ENCODE measurements around the gene TPM2.
"Not testable (repeated sequence)": the region's sequence is repeated elsewhere in the genome, so short reads cannot be mapped to it uniquely, and the experiment has no call there.

The TPM2 gene

DNA sequence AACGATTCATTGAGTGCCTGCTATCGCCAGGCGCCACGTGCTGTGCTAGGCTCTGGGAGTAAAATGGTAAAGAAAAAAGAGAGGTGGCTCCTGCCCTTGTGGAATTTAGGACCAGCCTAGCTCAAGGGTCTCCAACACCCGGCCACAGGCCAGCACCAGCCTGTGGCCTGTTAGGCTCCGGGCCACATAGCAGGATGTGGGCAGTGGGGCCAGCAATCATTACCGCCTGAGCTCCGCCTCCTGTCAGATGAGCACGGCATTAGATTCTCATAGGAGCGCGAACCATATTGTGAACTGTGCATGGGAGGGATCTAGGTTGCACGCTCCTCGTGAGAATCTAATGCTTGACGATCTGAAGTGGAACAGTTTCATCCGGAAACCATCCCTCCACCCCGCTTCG lies 33.4 kb downstream of the TPM2 start:
- DNase-seq (ENCODE audit: low read depth, low spot score) = no peak

DNA sequence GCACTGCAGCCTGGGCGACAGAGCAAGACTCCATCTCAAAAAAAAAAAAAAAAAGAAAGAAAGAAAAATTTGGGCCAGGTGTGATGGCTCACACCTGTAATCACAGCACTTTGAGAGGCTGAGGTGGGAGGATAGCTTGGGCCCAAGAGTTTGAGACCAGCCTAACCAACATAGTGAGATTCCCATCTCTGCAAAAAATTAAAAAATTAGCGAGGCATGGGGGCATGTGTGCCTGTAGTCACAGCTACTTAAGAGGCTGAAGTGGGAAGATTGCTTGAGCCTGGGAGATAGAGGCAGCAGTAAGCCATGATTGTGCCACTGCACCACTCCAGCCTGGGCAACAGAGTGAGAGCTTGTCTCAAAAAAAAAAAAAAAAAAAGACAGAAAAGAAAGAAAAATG lies 36.1 kb downstream of the TPM2 start:
- DNase-seq (ENCODE audit: low read depth, low spot score) = no peak

DNA sequence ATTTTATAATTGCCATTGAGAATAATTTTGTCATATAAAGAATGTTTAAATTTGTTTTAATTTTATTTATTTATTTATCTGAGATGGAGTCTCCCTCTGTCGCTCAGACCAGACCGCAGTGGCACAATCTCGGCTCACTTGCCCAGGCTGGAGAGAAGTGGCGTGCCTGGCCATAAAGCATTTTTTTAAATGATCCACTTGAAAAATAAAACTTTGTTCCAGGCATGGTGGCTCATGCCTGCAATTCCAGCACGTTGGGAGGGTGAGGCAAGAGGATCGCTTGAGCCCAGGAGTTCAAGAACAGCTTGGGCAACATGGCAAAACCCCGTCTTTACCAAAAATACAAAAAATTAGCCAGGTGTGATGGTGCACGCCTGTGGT lies 36.9 kb downstream of the TPM2 start:
- no peak for DNase-seq (ENCODE audit: low read depth, low spot score)

DNA sequence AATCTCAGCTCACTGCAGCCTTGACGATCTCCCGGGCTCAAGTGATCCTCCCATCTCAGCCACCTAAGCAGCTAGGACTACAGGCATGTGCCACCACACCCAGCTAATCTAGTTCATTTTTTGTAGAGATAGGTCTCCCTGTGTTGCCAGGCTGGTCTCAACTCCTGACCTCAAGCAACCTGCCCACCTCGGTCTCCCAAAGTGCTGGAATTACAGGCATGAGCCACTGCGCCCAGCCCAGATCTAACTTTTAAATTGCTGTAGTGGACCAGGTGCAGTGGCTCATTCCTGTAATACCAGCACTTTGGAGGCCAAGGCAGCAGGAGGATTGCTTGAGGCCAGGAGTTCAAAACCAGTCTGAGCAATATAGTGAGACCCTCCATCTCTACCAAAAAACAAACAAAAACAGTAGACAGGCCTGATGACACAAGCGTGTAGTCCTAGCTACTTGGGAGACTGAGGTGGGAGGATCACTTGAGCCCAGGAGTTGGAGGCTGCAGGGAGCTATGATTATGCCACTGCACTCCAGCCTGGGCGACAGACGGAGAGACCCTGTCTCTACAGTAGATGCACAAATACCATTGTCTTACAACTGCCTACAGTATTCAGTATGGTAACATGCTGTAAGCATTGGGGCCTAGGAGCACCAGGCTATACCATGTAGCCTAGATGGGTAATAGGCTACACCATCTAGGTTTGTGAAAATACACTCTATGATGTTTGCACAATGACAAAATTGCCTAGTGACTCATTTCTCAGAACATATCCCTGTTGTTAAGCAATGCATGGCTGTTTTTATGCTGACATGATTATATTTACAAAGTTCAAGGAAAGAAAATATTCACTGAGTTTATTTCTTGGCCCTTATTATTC lies 37.5 kb downstream of the TPM2 start:
- DNase-seq (ENCODE audit: low read depth, low spot score) = no peak

DNA sequence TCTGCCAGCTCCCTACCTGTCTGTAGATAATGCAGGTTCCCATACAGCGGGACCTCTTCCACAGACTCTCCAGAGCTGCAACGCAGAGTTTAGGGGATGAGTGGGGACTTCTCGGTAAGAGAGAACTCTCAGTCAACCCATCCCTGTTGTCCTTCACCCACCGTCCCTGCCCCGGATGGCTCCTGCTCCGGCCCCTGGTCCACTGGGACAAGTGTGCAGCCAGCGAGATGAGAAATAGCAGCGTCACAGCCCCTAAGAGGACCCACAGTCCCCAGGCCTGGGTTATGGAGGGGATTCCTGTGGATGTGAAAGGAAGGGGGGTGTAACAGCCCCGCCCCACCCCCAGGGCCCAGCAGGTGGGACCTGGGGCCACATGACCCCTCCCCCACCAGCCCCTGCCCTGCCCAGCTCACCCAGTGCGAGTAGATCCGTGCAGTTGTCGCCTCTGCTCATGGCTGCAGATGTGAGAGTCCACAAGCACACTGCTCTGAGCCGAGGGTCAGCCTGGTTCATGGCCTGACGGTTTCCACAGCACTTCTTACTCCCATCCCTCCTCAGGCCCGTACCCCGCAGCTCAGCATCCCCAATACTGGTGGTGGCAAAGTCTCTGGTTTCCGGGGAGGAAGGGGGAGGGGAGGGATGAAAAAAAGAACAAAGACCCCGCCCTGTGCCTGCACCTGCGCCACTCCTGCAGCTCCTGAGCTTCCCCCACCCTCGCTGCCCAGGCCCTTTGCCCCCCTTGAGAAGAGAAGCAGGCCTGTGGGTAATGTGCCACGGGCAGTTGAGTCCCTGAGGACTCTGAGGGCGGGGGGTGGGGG lies 39.2 kb downstream of the TPM2 start, which contains the start of gene SIT1:
SIT1 (minus strand) TSS at position 591 of the 818 bp plus-strand sequence; CDS start at position 513, 78 bp downstream.
- no peak for DNase-seq (ENCODE audit: low read depth, low spot score)

DNA sequence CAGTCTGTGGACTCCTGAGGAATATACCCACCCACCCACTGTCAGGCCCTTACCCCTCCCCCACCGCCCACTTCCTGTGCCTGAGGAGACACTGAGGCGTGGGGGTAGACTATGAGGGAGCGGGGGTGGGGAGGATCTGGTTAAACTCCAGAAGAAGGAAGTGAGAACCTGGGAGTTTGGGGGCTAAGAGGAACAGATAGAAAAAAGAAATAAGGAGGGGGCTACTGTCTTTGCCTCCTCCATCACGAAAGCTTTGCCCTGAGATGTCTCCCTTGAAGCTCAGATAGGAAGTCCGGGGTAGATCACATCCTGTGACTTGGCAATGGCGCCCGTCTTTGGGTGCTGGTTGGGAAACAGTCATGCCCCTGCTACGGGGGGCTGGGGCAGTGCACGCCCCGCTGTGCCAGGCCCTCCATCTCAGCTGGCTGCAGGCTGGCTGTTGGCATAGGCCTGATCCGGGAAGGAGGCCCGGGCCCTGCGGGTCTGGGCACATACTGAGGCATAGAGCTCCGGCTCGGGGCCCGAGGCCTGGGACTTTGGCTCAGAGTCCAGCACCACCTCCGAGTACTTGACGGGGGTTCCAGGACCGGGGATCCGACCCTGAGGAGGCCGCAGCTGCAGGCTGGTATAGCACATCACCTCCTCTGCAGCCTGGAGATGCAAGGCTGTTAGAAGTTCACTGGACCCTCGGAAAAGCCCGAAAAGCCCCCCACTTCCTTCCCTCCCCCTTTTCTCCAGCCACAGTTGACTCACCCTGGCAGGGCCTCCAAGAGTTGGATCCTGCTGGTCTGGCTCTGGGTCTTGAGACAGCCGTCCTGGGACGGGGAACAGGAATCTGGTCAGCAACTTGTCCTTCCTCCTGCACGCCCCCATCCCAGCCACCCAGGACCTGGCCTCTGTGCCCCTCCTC lies 40.0 kb downstream of the TPM2 start:
- no peak for DNase-seq (ENCODE audit: low read depth, low spot score)

DNA sequence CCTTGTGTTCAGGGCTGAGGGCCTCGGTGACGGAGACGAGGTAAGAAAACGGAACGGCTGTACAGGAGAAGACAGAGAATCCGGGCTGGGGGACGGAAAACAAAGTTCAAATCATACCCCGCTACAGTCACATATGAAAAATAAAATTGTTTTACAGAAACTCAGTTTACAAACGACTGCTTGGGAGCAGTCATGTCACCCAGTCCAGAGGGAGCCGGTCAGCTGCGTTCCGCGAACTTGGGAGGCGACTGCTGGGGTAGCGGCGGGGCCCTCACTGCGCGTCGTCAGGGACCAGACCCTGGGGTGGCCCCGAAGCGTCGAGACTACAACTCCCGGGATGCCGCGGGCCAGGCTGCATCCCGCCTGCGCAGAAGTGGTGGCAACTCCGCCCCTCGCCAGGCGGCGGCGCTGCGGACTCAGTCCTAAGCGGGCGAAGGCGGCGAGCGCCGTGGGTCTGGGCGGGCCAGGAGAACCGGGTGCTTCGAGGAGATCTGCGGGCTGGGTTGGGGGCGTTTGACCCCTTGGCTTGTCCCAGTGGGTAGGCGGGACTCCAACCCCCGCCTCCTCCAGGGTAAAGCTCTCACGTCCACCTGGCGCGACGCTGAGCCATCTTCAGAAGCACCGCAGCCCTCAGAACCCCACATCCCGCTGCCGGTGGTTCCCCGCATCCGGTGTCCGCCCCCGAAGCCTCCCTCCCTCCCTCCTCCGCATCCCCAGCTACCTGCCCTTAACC lies 43.0 kb downstream of the TPM2 start:
- DNase-seq (ENCODE audit: low read depth, low spot score) = peak; percentile 79

DNA sequence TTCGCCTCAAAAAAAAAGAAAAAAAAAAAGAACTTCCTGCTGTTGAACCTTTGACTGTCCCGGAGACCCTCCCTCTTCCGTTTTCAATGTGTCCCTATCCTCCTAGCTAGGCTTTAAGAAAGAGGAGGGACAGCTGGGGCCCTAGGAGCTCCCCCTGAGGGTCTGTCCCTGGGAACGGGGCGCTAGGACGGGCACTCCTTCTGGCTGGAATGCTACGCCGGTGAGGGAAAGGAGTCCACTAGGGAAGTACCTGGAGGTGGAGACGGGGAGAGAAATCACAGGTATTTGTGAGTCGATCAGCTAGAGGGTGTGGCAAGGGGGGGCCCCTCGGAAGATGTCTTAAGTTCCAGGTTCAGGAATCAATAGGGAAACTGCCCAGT lies 43.6 kb downstream of the TPM2 start:
- no peak for DNase-seq (ENCODE audit: low read depth, low spot score)

DNA sequence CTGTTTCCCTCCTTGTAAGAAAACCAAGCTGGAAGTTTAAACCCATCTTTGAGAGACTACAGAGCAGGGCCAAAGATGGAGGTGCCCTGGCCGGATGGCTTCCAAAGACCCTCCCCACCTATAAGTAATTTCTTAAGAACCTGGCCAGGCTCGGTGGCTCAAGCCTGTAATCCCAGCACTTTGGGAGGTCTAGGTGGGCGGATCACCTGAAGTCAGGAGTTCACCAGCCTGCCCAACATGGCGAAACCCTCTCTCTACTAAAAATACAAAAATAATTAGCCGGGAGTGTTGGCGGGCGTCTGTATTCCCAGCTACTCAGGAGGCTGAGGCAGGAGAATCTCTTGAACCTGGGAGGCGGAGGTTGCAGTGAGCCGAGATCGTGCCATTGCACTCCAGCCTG lies 44.0 kb downstream of the TPM2 start:
- DNase-seq (ENCODE audit: low read depth, low spot score) = not testable (repeated sequence)

DNA sequence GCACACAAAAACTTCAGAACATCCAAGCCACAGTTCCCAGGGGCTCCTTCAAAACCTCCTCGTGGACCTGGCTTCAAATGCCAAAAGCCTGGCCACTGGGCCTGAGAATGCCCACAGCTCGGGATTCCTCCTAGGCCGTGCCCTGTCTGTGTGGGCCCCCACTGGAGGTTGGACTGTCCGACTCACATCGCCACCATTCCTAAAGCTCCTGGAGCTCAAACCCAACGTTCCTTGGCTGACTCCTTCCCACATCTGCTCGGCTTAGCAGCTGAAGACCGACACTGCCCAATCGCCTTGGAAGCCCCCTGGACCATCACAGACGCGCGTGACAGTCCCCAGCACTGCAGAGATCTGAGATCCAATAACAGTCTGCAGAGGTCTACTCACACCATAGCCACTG lies 46.7 kb downstream of the TPM2 start:
- no peak for DNase-seq (ENCODE audit: low read depth, low spot score)

DNA sequence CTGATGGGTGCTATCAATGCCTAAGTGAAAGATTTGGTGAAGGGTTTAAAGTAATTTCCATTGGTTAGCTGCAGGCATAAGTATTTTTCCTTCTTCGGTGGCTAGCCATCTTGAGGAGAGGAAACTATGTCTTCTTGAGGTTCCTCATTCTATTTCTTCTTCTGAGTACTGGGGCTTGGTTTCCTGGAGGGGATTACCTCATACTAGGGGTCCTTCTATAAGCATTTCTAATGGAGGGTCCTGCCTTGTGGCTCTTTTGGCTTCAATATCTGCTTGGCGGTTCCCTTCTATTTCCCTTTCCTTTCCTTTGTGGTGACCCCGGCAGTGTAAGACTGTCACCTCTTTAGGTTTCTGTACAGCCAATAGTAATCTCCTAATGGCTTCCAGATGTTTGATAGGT lies 48.2 kb downstream of the TPM2 start:
- DNase-seq (ENCODE audit: low read depth, low spot score) = not testable (repeated sequence)

DNA sequence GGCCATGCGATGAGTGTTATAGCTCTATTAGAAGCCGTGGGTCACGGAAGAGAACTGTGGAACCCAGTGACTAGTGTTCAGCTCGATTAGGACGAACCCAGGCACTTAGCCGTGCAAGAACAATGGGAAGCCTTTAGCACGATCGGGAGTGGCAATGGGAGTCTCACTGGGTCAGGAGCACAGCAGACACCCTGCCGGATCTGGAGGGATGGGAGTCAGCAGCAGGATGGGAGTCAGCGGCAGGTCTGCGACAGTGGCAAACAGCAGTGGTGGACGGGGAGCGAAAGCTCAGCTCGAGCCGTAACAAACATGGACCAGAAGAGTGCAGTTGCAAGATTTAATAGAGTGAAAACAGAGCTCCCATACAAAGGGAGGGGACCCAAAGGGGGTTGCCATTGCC lies 49.3 kb downstream of the TPM2 start:
- not testable (repeated sequence) for DNase-seq (ENCODE audit: low read depth, low spot score)

DNA sequence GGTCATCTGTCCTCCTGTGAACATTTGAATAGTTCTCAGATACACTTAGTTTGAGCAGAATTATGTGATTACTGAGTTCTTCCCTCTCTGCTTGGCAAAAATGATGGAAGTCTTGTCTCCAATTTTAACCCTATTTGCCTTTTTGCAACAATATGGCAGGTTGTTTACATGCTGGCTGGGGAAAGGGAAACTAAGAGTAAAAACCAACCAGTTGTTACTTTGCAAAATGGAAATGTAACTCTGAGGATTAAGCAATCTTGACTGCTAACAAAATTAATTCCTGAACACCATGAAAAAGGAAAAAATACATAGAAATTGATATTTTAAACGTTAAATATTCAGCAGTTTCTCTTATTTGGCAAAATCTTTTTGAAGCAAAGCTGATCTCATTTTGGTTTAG lies 50.1 kb downstream of the TPM2 start:
- DNase-seq (ENCODE audit: low read depth, low spot score) = no peak

DNA sequence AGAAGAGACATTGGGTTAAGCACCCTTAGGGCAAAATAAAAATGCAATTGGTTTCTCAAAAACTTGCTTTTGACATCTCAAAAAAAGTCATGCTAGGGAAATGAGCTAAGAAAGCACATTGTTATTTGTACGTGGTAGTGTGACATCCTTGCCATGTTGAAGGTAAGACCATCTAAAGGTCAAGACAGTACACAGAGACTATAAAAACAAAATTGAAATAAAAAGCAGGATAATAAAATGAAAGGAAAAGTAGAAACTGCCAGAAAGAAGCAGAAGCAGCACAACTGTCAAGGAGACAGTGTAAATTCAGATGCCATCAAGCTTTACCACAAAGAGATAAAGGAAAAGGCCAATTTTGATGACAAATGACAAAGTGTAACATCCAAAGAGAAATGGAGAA lies 50.5 kb downstream of the TPM2 start:
- not testable (repeated sequence) for DNase-seq (ENCODE audit: low read depth, low spot score)

DNA sequence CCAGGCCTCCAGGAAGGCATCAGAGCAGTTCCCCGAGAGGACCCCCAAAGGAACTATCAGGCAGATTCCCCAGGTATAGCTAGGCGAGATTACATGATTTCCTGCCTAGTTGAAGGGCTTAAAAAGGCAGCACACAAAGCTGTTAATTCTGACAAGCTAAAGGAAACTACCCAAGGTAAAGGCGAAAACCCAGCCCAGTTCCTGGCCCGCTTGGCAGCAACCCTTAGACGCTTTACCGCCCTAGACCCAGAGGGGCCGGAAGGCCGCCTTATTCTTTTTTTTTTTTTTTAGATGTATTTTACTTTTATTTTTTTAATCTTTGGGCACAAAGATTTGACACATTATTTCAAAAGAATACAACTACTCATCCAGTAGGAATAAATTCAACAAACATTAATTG lies 51.0 kb downstream of the TPM2 start:
- DNase-seq (ENCODE audit: low read depth, low spot score) = not testable (repeated sequence)

DNA sequence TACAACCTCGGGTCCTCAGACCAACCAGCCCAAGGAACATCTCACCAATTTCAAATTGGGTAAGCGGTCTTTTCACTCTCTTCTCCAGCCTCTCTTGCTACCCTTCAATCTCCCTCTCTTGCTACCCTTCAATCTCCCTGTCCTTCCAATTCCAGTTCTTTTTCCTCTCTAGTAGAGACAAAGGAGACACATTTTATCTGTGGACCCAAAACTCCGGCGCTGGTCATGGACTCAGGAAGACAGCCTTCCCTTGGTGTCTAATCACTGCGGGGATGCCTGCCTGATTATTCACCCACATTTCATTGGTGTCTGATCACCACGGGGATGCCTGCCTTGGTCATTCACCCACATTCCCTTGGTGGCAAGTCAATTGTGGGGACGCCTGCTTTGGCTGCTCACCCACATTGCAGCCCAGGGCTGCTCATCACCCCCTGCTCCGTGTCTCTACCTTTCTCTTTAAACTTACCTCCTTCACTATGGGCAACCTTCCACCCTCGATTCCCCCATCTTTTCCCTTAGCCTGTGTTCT lies 52.2 kb downstream of the TPM2 start:
- not testable (repeated sequence) for DNase-seq (ENCODE audit: low read depth, low spot score)

DNA sequence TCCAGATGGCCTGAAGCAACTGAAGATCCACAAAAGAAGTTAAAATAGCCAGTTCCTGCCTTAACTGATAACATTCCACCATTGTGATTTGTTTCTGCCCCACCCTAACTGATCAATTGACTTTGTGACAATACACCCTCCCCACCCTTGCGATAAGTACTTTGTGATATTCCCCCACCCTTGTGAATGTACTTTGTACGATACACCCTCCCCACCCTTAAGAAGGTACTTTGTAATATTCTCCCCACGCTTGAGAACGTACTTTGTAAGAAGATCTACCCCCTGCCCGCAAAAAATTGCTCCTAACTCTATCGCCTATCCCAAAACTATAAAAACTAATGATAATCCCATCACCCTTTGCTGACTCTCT lies 52.9 kb downstream of the TPM2 start:
- not testable (repeated sequence) for DNase-seq (ENCODE audit: low read depth, low spot score)

DNA sequence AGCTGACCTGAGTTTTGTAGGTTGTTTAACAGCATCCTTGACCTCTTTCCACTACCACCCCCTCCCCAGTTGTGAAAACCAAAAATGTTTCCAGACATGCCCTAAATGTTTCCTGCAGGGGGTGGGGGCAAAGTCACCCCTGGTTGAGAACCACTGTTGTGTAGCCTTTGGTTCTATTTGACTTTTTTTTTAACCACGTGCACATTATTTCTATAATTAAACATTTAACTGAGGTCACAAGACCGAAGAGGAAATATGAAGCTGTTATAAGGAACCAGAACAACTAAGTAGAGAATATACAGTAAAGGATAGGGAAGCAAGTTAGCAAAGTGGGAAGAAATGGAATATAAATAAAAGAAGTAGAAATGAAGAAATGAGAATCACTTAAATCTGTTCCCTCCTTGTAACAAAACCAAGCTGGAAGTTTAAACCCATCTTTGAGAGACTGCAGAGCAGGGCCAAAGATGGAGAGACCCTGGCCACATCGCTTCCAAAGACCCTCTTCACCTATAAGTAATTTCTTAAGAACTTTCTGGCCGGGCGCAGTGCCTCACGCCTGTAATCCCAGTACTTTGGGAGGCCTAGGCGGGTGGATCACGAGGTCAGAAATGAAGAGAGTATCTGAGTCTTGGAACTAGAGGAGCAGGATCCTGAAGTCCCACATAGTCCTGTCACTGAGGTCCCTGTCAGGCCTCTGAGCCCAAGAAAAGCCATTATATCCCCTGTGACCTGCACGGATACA lies 53.4 kb downstream of the TPM2 start:
- DNase-seq (ENCODE audit: low read depth, low spot score) = no peak

DNA sequence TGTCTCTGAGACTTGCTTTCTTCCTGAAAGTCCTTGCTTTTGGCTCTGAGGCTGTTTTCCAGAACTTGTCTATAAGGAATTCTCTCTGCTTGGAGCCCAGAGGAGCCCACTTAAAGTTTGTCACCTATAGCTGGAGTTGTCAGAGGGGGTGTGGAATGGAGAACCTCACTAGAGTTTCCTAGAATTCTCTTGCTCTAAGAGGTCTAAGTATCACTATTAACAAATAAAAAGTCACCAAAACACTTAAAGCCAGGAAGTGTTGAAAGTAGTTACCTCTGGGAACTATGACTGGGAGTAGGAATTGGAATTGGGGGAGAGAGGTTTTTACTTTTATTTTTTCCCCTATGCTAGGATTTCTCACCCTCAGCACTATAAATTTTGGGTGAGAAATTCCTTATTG lies 54.0 kb downstream of the TPM2 start:
- no peak for DNase-seq (ENCODE audit: low read depth, low spot score)

Data from activated naive CD8-positive, alpha-beta T cell treated with anti-CD3 and anti-CD28 coated beads, Interleukin-2, amount 50 U/mL, for 16 hours (primary cell).